RCC 7860 (cell line): ENCODE results near the gene ATAD2B.
"Not testable (repeated sequence)": the region's sequence is repeated elsewhere in the genome, so short reads cannot be mapped to it uniquely, and the experiment has no call there.

Experiments
- DNase-seq: peaks from one replicate; pipeline ENCODE4 v3.0.0-alpha.2; 2015; ENCODE audit warnings: low spot score
- FAIRE-seq: peaks from 2 replicates; lab custom pipeline; 2012; peaks lifted over from hg19 to GRCh38; lab: Jason Lieb, UNC

Gene ATAD2B

GRCh38 chr2:23801396-23801795, 125.5 kb downstream of the ATAD2B start:
- FAIRE-seq: peak; percentile 46
- DNase-seq: no peak

GRCh38 chr2:23794234-23794633, 132.7 kb downstream of the ATAD2B start:
- FAIRE-seq: no peak

GRCh38 chr2:23793476-23793875, 133.4 kb downstream of the ATAD2B start:
- DNase-seq: no peak
- FAIRE-seq: no peak

More at GRCh38 chr2:23794234-23794633, 132.7 kb downstream of the ATAD2B start:
- no peak for DNase-seq

GRCh38 chr2:23791030-23791429, 135.9 kb downstream of the ATAD2B start:
- FAIRE-seq: peak; percentile 32
- DNase-seq: peak; percentile 21

GRCh38 chr2:23789012-23789411, 137.9 kb downstream of the ATAD2B start:
- DNase-seq: no peak
- FAIRE-seq: no peak

GRCh38 chr2:23788100-23788499, 138.8 kb downstream of the ATAD2B start:
- DNase-seq (no peak), FAIRE-seq (no peak)

- FAIRE-seq (no peak), DNase-seq (no peak)
These were observed 142.0 kb downstream of the ATAD2B start for GRCh38 chr2:23784971-23785370.

- no peak for DNase-seq
- no peak for FAIRE-seq
These were observed 144.3 kb downstream of the ATAD2B start for GRCh38 chr2:23782646-23783045.

- no peak for DNase-seq
- FAIRE-seq: no peak
These were observed 144.8 kb downstream of the ATAD2B start for GRCh38 chr2:23782126-23782525.

GRCh38 chr2:23780465-23780864, 146.5 kb downstream of the ATAD2B start:
- FAIRE-seq, DNase-seq: not testable (repeated sequence)

- DNase-seq: no peak
These were observed 149.1 kb downstream of the ATAD2B start for GRCh38 chr2:23777826-23778225.

GRCh38 chr2:23776021-23776420, 150.9 kb downstream of the ATAD2B start:
- DNase-seq (no peak), FAIRE-seq (no peak)

More at GRCh38 chr2:23777826-23778225, 149.1 kb downstream of the ATAD2B start:
- no peak for FAIRE-seq

GRCh38 chr2:23772684-23773083, 154.2 kb downstream of the ATAD2B start:
- FAIRE-seq (no peak), DNase-seq (no peak)

- DNase-seq (no peak), FAIRE-seq (no peak)
These were observed 154.9 kb downstream of the ATAD2B start for GRCh38 chr2:23772056-23772455.

GRCh38 chr2:23769364-23769763, 157.6 kb downstream of the ATAD2B start:
- DNase-seq (no peak), FAIRE-seq (no peak)

GRCh38 chr2:23767876-23768621, 158.9 kb downstream of the ATAD2B start:
- DNase-seq: no peak
- FAIRE-seq: no peak

- FAIRE-seq (no peak), DNase-seq (no peak)
These were observed 164.8 kb downstream of the ATAD2B start for GRCh38 chr2:23762141-23762540.

GRCh38 chr2:23761638-23762037, 165.3 kb downstream of the ATAD2B start:
- FAIRE-seq: no peak
- no peak for DNase-seq

GRCh38 chr2:23760736-23761135, 166.2 kb downstream of the ATAD2B start:
- DNase-seq: no peak
- peak; percentile 65 for FAIRE-seq

GRCh38 chr2:23757686-23758433, 169.1 kb downstream of the ATAD2B start:
- DNase-seq (peak; percentile 63), FAIRE-seq (peak; percentile 40)

- no peak for DNase-seq
- no peak for FAIRE-seq
These were observed 170.2 kb downstream of the ATAD2B start for GRCh38 chr2:23756593-23757292.
